Activated naive CD4-positive, alpha-beta T cell treated with anti-CD3 and anti-CD28 coated beads for 36 hours (primary cell): ENCODE results near the gene ADAM29. TPM values are rescaled to one million over a fixed set of nuclear protein-coding genes. Genes with fewer than 3 reads are reported as not detected.
"Not testable (repeated sequence)": the region's sequence is repeated elsewhere in the genome, so short reads cannot be mapped to it uniquely, and the experiment has no call there.

Experiments used
- CTCF ChIA-PET: fragments of 350-600 bp; sonication (Branson Sonifier 250); formaldehyde crosslinking; loops from one replicate; lab custom pipeline; 2021; ENCODE audit warnings: antibody characterized with exemption; lab: Charles Lee
- DNase-seq: peaks from one replicate; pipeline ENCODE4 v3.0.0-alpha.2; 2020
- H3K27ac Mint-ChIP-seq: one replicate; pipeline ENCODE4 v1.8.0; 2021; ENCODE audit warnings: mild to moderate bottlenecking, mixed read lengths
- H3K27me3 Mint-ChIP-seq: one replicate; pipeline ENCODE4 v1.8.0; 2021; ENCODE audit warnings: low read depth, mixed read lengths
- H3K36me3 Mint-ChIP-seq: one replicate; pipeline ENCODE4 v1.8.0; 2021; ENCODE audit warnings: low read depth, mixed read lengths
- H3K4me1 Mint-ChIP-seq: one replicate; pipeline ENCODE4 v1.8.0; 2021; ENCODE audit warnings: low read depth, mixed read lengths
- H3K4me3 Mint-ChIP-seq: one replicate; pipeline ENCODE4 v1.8.0; 2021; ENCODE audit warnings: mild to moderate bottlenecking, moderate library complexity, mixed read lengths
- H3K9me3 Mint-ChIP-seq: one replicate; pipeline ENCODE4 v1.8.0; 2021; ENCODE audit warnings: mixed read lengths
- intact Hi-C: fragments of 100-400 bp; cut with micrococcal nuclease; formaldehyde crosslinking; loops from one replicate; pipeline ENCODE4 v1.15.1; 2023
- total RNA-seq, 2 experiments: library from RNA; stranded (reverse); gene quantifications; one replicate each; pipeline ENCODE4 v1.2.3, GENCODE V29; 2021

Gene ADAM29
- total RNA-seq, 2 experiments from 2014 or later = not detected

GRCh38 chr4:174983128-174983750, 65.1 kb downstream of the ADAM29 start:
- Mint-ChIP-seq H3K9me3 (peaks cover 18% of the 10 kb centered on the region), H3K27me3 (no peaks in the 10 kb centered on the region), H3K4me3 (no peak overlapping the region), H3K36me3 (no peaks in the 10 kb centered on the region), H3K4me1 (no peaks in the 10 kb centered on the region), H3K27ac (no peak overlapping the region)
- CTCF ChIA-PET = no interaction called here
- intact Hi-C loops = no loop called here
- DNase-seq = no peak

- H3K36me3 Mint-ChIP-seq, H3K4me3 Mint-ChIP-seq, DNase-seq, H3K4me1 Mint-ChIP-seq, H3K27me3 Mint-ChIP-seq, H3K27ac Mint-ChIP-seq, CTCF ChIA-PET, intact Hi-C loops: not testable (repeated sequence)
- peaks cover 18% of the 10 kb centered on the region for H3K9me3 Mint-ChIP-seq
Measured at GRCh38 chr4:174983870-174984269, 65.7 kb downstream of the ADAM29 start.

GRCh38 chr4:174989791-174990190, 71.6 kb downstream of the ADAM29 start:
- Mint-ChIP-seq H3K36me3 (no peaks in the 10 kb centered on the region), H3K4me3 (no peak overlapping the region), H3K4me1 (no peaks in the 10 kb centered on the region), H3K27ac (no peak overlapping the region), H3K9me3 (peaks cover 11% of the 10 kb centered on the region), H3K27me3 (no peaks in the 10 kb centered on the region)
- intact Hi-C loops = no loop called here
- DNase-seq = no peak
- CTCF ChIA-PET = interaction anchor here (0.6 kb wide), 1 partner anchor 720 kb away, joined by 5 read pairs; no protein-coding TSS in a partner anchor

GRCh38 chr4:174993916-174994315, 75.8 kb downstream of the ADAM29 start:
- no peaks in the 10 kb centered on the region for H3K9me3 Mint-ChIP-seq
- H3K4me1 Mint-ChIP-seq = no peaks in the 10 kb centered on the region
- no peak for DNase-seq
- no peak overlapping the region for H3K4me3 Mint-ChIP-seq
- intact Hi-C loops = no loop called here
- no peak overlapping the region for H3K27ac Mint-ChIP-seq
- no peaks in the 10 kb centered on the region for H3K36me3 Mint-ChIP-seq
- no peaks in the 10 kb centered on the region for H3K27me3 Mint-ChIP-seq
- CTCF ChIA-PET = no interaction called here

GRCh38 chr4:174996079-174996478, 77.9 kb downstream of the ADAM29 start:
- Mint-ChIP-seq H3K27ac (no peak overlapping the region), H3K4me1 (no peaks in the 10 kb centered on the region), H3K4me3 (no peak overlapping the region), H3K9me3 (no peaks in the 10 kb centered on the region), H3K27me3 (no peaks in the 10 kb centered on the region), H3K36me3 (no peaks in the 10 kb centered on the region)
- no peak for DNase-seq
- CTCF ChIA-PET = no interaction called here
- intact Hi-C loops = no loop called here

- CTCF ChIA-PET = no interaction called here
- H3K4me1 Mint-ChIP-seq = no peaks in the 10 kb centered on the region
- H3K9me3 Mint-ChIP-seq = peaks cover 5% of the 10 kb centered on the region
- DNase-seq = no peak
- H3K27ac Mint-ChIP-seq = no peak overlapping the region
- intact Hi-C loops = no loop called here
- H3K27me3 Mint-ChIP-seq = no peaks in the 10 kb centered on the region
- no peak overlapping the region for H3K4me3 Mint-ChIP-seq
- no peaks in the 10 kb centered on the region for H3K36me3 Mint-ChIP-seq
Measured at GRCh38 chr4:174999407-174999806, 81.2 kb downstream of the ADAM29 start.

- intact Hi-C loops = no loop called here
- H3K27ac Mint-ChIP-seq = no peak overlapping the region
- DNase-seq = no peak
- H3K27me3 Mint-ChIP-seq = no peaks in the 10 kb centered on the region
- CTCF ChIA-PET = no interaction called here
- no peaks in the 10 kb centered on the region for H3K4me1 Mint-ChIP-seq
- peaks cover 2% of the 10 kb centered on the region for H3K9me3 Mint-ChIP-seq
- no peak overlapping the region for H3K4me3 Mint-ChIP-seq
- H3K36me3 Mint-ChIP-seq = no peaks in the 10 kb centered on the region
Measured at GRCh38 chr4:175017751-175018150, 99.6 kb downstream of the ADAM29 start.

GRCh38 chr4:175019447-175019846, 101.3 kb downstream of the ADAM29 start:
- CTCF ChIA-PET, H3K4me3 Mint-ChIP-seq, H3K27ac Mint-ChIP-seq, DNase-seq, H3K4me1 Mint-ChIP-seq, intact Hi-C loops, H3K27me3 Mint-ChIP-seq, H3K9me3 Mint-ChIP-seq, H3K36me3 Mint-ChIP-seq: not testable (repeated sequence)

Other genes with a start within 250 kb of the ADAM29 start
- gene GLRA3, start 89.1 kb upstream of the ADAM29 start, total RNA-seq = not detected